ENCODE results near the gene CEBPG. TPM values are rescaled to one million over a fixed set of nuclear protein-coding genes. Genes with fewer than 3 reads are reported as not detected.
A peak's percentile ranks its signal among the peaks of the same experiment; 100 is the strongest.

Gene CEBPG
- total RNA-seq, 1 donor from 2014 or later: 75.1 TPM

GRCh38 chr19:33397536-33398360 lies 24.2 kb downstream of the CEBPG start:
- Mint-ChIP-seq H3K27ac (ENCODE audit: unreplicated experiment) (no peak overlapping the region), H3K4me3 (ENCODE audit: unreplicated experiment) (no peak overlapping the region), H3K36me3 (ENCODE audit: unreplicated experiment) (no peaks in the 10 kb centered on the region), H3K27me3 (ENCODE audit: unreplicated experiment) (peaks cover 6% of the 10 kb centered on the region), H3K9me3 (ENCODE audit: unreplicated experiment) (peaks cover 11% of the 10 kb centered on the region), H3K4me1 (ENCODE audit: low read depth, unreplicated experiment) (peaks cover 9% of the 10 kb centered on the region)
- peak; percentile 46 for DNase-seq
- TF ChIP-seq CTCF (IDR thresholded peaks at IDR 0.05; ENCODE audit: partially characterized antibody, unreplicated experiment): peak; percentile 25

- peaks cover 11% of the 10 kb centered on the region for H3K9me3 Mint-ChIP-seq (ENCODE audit: unreplicated experiment)
- no peak overlapping the region for H3K27ac Mint-ChIP-seq (ENCODE audit: unreplicated experiment)
Observed at GRCh38 chr19:33398361-33399060, 25.0 kb downstream of the CEBPG start.

DNA sequence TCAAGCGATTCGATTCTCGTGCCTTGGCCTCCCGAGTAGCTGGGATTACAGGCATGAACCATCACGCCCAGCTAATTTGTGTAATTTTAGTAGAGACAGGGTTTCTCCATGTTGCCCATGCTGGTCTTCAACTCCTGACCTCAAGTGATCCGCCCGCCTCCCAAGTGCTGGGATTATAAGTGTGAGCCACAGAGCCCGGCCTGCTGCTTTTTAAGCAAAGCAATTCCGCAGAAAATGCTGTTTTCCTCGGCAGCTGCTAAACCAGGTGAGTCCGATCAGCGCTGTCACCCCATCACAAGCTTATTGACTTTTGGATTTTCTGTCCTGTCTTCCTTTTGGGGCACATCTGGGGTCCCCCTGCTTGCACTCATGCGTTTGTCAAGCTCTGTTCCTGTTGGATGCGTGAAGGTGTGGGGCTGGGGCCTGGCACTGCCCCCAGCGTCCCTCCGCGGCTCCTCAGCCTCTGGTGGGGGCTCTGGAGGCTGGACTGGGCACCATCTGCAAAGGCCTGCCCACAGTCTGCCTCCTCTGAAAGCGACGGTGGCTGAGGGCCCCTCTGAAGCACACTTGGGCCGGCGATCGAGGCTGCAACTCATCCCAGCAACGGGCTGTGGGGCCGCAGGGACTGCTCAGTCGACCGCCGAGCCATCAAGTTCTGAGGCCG lies 25.7 kb downstream of the CEBPG start:
- Mint-ChIP-seq H3K27ac (ENCODE audit: unreplicated experiment) (no peak overlapping the region), H3K27me3 (ENCODE audit: unreplicated experiment) (peaks cover 2% of the 10 kb centered on the region), H3K36me3 (ENCODE audit: unreplicated experiment) (no peaks in the 10 kb centered on the region), H3K4me1 (ENCODE audit: low read depth, unreplicated experiment) (peaks cover 4% of the 10 kb centered on the region), H3K9me3 (ENCODE audit: unreplicated experiment) (peaks cover 9% of the 10 kb centered on the region), H3K4me3 (ENCODE audit: unreplicated experiment) (no peak overlapping the region)
- peak; percentile 27 for DNase-seq
- no peak for TF ChIP-seq CTCF (IDR thresholded peaks at IDR 0.05; ENCODE audit: partially characterized antibody, unreplicated experiment)

More at GRCh38 chr19:33398361-33399060, 25.0 kb downstream of the CEBPG start:
- Mint-ChIP-seq H3K27me3 (ENCODE audit: unreplicated experiment) (peaks cover 6% of the 10 kb centered on the region), H3K4me1 (ENCODE audit: low read depth, unreplicated experiment) (peaks cover 9% of the 10 kb centered on the region), H3K4me3 (ENCODE audit: unreplicated experiment) (no peak overlapping the region), H3K36me3 (ENCODE audit: unreplicated experiment) (no peaks in the 10 kb centered on the region)
- no peak for DNase-seq
- peak; percentile 5 for TF ChIP-seq CTCF (IDR thresholded peaks at IDR 0.05; ENCODE audit: partially characterized antibody, unreplicated experiment)

GRCh38 chr19:33399745-33400681 lies 26.5 kb downstream of the CEBPG start:
- H3K4me1 Mint-ChIP-seq (ENCODE audit: low read depth, unreplicated experiment): peaks cover 4% of the 10 kb centered on the region
- peak; percentile 14 for DNase-seq
- no peak for TF ChIP-seq CTCF (IDR thresholded peaks at IDR 0.05; ENCODE audit: partially characterized antibody, unreplicated experiment)
- H3K36me3 Mint-ChIP-seq (ENCODE audit: unreplicated experiment): no peaks in the 10 kb centered on the region
- H3K27me3 Mint-ChIP-seq (ENCODE audit: unreplicated experiment): peaks cover 2% of the 10 kb centered on the region
- H3K9me3 Mint-ChIP-seq (ENCODE audit: unreplicated experiment): peaks cover 5% of the 10 kb centered on the region
- no peak overlapping the region for H3K4me3 Mint-ChIP-seq (ENCODE audit: unreplicated experiment)
- no peak overlapping the region for H3K27ac Mint-ChIP-seq (ENCODE audit: unreplicated experiment)
